Prostate gland (tissue), 2 donors: ENCODE data around the gene B3GAT1.

Experiments used
- CTCF ChIP-seq, 4 experiments: fragments of 200-600 bp in 2 of 4; fragments of 450-650 bp in 2 of 4; sonication (generic) in 2 of 4; IDR thresholded peaks; 1 replicate in 3 of 4; 2 replicates in 1 of 4; pipeline ENCODE4 v1.5.1; 2016 to 2019; ENCODE audit warnings: antibody characterized with exemption in 4 of 4, mild to moderate bottlenecking in 2 of 4, moderate library complexity in 2 of 4
- POLR2A ChIP-seq: fragments of 450-650 bp; IDR thresholded peaks from one replicate; pipeline ENCODE4 v1.6.1; 2016; ENCODE audit warnings: antibody characterized with exemption, mild to moderate bottlenecking

DNA sequence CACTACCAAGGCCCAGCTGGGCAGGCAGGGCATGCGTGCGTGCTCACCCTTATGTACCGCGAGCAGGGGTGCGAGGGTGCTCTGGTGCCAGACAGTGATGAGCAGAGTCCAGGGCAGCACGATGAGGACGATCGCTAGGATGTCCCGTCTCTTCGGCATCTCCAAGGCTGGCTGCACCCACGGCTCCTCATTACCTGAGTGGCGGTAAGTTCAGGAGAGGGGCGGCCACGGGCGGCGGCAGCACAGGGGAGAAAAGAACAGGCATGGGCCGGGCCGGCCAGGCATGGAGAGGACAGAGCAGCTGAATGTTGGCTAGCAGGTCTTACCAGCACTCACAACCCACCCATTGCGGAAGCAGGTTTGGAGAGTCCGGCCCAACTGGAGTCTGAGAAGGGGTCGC, 24.5 kb downstream of the B3GAT1 start:
- TF ChIP-seq CTCF (IDR thresholded peaks at IDR 0.05): no peak
- no peak for TF ChIP-seq POLR2A
